ENCODE data around the gene GJB2.

The GJB2 gene

GRCh38 chr13:20173116-20173746 lies 19.5 kb downstream of the GJB2 start:
- H3K4me1 ChIP-seq, result no peaks in the 10 kb centered on the region
- no peak overlapping the region for H3K4me2 ChIP-seq (ENCODE audit: low read length)
- H3K36me3 ChIP-seq (ENCODE audit: control insufficient read depth, insufficient read depth, low read length), result no peaks in the 10 kb centered on the region
- H3K9ac ChIP-seq, result no peak overlapping the region
- H3K4me3 ChIP-seq (ENCODE audit: low read depth, low read length), result no peak overlapping the region
- H3K9me3 ChIP-seq (ENCODE audit: control insufficient read depth, low read length), result no peaks in the 10 kb centered on the region
- no peak overlapping the region for H3K27ac ChIP-seq
- no peaks in the 10 kb centered on the region for H3K79me2 ChIP-seq
- TF ChIP-seq, protein P1, sequence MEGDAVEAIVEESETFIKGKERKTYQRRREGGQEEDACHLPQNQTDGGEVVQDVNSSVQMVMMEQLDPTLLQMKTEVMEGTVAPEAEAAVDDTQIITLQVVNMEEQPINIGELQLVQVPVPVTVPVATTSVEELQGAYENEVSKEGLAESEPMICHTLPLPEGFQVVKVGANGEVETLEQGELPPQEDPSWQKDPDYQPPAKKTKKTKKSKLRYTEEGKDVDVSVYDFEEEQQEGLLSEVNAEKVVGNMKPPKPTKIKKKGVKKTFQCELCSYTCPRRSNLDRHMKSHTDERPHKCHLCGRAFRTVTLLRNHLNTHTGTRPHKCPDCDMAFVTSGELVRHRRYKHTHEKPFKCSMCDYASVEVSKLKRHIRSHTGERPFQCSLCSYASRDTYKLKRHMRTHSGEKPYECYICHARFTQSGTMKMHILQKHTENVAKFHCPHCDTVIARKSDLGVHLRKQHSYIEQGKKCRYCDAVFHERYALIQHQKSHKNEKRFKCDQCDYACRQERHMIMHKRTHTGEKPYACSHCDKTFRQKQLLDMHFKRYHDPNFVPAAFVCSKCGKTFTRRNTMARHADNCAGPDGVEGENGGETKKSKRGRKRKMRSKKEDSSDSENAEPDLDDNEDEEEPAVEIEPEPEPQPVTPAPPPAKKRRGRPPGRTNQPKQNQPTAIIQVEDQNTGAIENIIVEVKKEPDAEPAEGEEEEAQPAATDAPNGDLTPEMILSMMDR (IDR thresholded peaks at IDR 0.05), result no peak
- H3K27me3 ChIP-seq (ENCODE audit: control insufficient read depth, insufficient read depth, low read length), result no peaks in the 10 kb centered on the region
- no peak overlapping the region for H2AFZ ChIP-seq

- Histone ChIP-seq H3K9me3 (ENCODE audit: control insufficient read depth, low read length) (no peaks in the 10 kb centered on the region), H3K9ac (no peak overlapping the region), H3K27ac (no peak overlapping the region), H3K27me3 (ENCODE audit: control insufficient read depth, insufficient read depth, low read length) (no peaks in the 10 kb centered on the region), H3K4me3 (ENCODE audit: low read depth, low read length) (no peak overlapping the region), H3K4me1 (no peaks in the 10 kb centered on the region), H3K36me3 (ENCODE audit: control insufficient read depth, insufficient read depth, low read length) (no peaks in the 10 kb centered on the region), H2AFZ (no peak overlapping the region), H3K79me2 (no peaks in the 10 kb centered on the region), H3K4me2 (ENCODE audit: low read length) (no peak overlapping the region)
- TF ChIP-seq, protein P1 (IDR thresholded peaks at IDR 0.05), result no peak
Observed at GRCh38 chr13:20171364-20171763, 21.4 kb downstream of the GJB2 start.

DNA sequence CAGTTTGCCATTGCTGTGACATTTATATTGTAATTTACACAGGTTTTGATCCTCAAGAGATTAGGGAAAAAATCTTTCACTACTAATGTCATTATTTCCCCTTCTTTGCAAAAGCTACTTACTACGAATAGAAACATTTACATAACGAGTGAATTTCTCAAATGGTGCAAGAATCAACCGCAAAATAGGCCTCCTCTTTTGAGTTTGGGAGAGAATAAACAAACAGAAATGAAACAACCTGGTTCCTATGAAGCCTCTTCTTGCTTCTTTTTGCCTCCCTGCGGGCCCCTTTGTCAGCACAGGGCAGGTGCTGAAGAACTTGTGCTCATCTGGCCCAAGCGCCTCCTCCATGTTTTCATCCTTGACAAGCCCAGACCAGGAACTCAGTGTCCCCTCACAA lies 21.8 kb downstream of the GJB2 start:
- no peaks in the 10 kb centered on the region for H3K79me2 ChIP-seq
- H3K27ac ChIP-seq, result no peak overlapping the region
- no peaks in the 10 kb centered on the region for H3K27me3 ChIP-seq (ENCODE audit: control insufficient read depth, insufficient read depth, low read length)

GRCh38 chr13:20168396-20168795 lies 24.3 kb downstream of the GJB2 start:
- no peak overlapping the region for H2AFZ ChIP-seq
- no peaks in the 10 kb centered on the region for H3K4me1 ChIP-seq
- no peaks in the 10 kb centered on the region for H3K79me2 ChIP-seq
- no peak overlapping the region for H3K4me2 ChIP-seq (ENCODE audit: low read length)
- no peak overlapping the region for H3K27ac ChIP-seq
- no peaks in the 10 kb centered on the region for H3K27me3 ChIP-seq (ENCODE audit: control insufficient read depth, insufficient read depth, low read length)
- TF ChIP-seq, protein P1 (IDR thresholded peaks at IDR 0.05), result no peak
- no peaks in the 10 kb centered on the region for H3K36me3 ChIP-seq (ENCODE audit: control insufficient read depth, insufficient read depth, low read length)
- H3K4me3 ChIP-seq (ENCODE audit: low read depth, low read length), result no peak overlapping the region
- H3K9ac ChIP-seq, result no peak overlapping the region
- H3K9me3 ChIP-seq (ENCODE audit: control insufficient read depth, low read length), result no peaks in the 10 kb centered on the region

More for the DNA sequence above, 21.8 kb downstream of the GJB2 start:
- no peak overlapping the region for H2AFZ ChIP-seq
- H3K4me1 ChIP-seq, result no peaks in the 10 kb centered on the region
- H3K36me3 ChIP-seq (ENCODE audit: control insufficient read depth, insufficient read depth, low read length), result no peaks in the 10 kb centered on the region
- TF ChIP-seq, protein P1 (IDR thresholded peaks at IDR 0.05), result no peak
- no peaks in the 10 kb centered on the region for H3K9me3 ChIP-seq (ENCODE audit: control insufficient read depth, low read length)
- H3K9ac ChIP-seq, result no peak overlapping the region
- no peak overlapping the region for H3K4me3 ChIP-seq (ENCODE audit: low read depth, low read length)
- H3K4me2 ChIP-seq (ENCODE audit: low read length), result no peak overlapping the region

Data from parathyroid adenoma (tissue), 2 donors.